HG03469 (cell line): ENCODE measurements around the gene MRPL47.
"Not testable (repeated sequence)": the region's sequence is repeated elsewhere in the genome, so short reads cannot be mapped to it uniquely, and the experiment has no call there.

Experiments used
- ATAC-seq: cut with Tn5 transposase; IDR thresholded peaks from one replicate; pipeline ENCODE4 v1.9.1; 2021; ENCODE audit warnings: mild to moderate bottlenecking, moderate library complexity, moderate number of reproducible peaks; ENCODE audit not compliant: unreplicated experiment

Gene MRPL47

DNA sequence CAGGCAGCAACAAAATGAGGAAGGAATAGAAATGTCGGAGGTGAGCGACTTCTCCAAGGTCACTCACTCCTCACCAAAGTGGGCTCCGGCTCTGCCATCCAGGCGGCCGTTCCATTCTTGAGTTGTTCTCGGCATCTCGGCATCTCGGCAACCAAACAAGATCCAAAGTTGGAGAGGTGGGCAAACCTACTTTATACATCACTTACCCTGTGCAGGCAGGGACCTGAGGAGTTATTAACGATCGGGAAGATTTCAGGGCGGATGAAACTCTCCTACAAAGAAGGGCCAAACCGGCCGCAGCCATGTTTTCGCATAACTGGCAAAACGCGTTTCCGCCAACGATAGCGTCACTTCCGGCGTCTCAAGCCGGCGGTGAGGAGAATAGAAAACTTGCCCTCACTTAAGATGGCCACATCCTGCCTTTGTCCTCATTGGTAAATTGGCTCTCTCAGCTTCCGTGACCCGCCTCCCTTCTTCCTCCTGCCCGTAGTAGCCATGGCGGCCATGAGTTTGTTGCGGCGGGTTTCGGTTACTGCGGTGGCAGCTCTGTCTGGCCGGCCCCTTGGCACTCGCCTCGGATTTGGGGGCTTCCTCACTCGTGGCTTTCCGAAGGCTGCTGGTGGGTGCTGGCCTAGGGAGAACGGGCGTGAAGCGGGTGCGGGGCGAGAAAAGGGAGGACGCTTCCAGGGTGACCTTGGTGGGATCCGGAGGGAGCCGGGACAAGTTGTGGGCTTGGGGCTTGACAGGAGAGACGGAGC lies at the start of gene MRPL47, which contains the start of gene NDUFB5:
MRPL47 (minus strand) TSS at position 318 of the 758 bp plus-strand sequence; CDS start at position 304, 14 bp downstream.
NDUFB5 (plus strand) TSS at position 474 of the 758 bp plus-strand sequence; CDS start at position 496, 22 bp downstream.
- peak; percentile 88 for ATAC-seq

DNA sequence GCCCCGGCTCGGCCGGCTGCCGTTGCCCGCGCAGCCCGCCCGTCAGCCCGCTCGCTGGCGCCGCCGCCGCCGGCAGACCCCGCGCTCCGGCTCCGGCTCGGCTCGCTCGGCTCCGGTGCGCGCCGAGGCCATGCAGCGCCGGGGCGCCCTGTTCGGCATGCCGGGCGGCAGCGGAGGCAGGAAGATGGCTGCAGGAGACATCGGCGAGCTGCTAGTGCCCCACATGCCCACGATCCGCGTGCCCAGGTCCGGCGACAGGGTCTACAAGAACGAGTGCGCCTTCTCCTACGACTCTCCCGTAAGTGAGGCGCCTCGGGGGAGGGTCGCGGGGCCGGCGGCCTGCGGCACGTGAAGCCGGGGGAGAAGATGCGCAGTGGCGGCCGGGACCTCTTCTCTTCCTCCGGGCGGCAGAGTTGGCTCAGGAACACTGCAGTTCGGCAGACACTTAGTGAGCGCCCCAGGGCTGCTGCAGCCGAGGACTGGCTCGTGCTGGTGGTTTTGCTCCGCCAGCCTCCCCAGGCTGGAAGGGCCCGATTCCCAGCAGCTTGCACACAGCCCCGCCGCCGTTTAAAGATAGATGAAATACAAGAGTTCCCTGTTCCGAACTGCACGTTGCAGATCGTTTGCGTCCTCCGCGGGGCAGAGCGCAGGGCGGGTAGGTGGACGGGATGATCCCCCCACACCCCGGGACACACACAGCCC lies 48.8 kb upstream of the MRPL47 start:
- ATAC-seq, result peak; percentile 37

DNA sequence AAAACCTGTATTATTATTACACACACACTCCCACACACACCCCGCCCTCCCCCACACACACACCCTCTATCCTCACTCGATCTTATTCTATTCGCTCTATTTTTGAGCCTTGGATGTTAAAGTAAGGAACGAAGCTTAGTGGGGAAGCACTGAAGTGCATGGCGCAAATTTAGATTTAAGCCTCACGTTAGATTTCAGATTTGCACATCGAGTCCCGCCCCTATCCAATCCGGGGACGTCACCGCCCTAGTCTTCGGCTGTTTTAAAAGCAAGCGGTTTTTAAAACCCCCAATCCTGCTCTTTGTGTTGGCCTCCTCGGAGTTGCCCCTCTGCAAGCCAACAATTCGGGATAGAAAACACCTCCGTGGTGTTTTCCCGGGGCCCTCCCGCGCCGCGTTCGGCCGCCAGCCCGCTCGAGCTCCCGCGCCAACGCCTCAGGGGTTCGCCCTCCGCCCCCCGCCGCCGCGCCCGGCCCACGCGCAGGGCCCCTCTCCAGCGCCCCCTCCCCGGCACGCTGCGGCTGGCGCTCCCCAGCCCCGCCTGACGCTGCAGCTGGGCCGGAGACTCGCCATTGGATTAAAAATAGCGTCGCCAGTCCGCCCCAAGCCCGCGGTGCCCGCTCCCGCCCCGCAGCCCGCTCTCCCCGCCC lies 48.1 kb upstream of the MRPL47 start, which contains the start of gene USP13:
USP13 (plus strand) TSS at position 594 of the 649 bp plus-strand sequence. CDS start 186 bp downstream, outside the sequence.
- ATAC-seq, result peak; percentile 39

DNA sequence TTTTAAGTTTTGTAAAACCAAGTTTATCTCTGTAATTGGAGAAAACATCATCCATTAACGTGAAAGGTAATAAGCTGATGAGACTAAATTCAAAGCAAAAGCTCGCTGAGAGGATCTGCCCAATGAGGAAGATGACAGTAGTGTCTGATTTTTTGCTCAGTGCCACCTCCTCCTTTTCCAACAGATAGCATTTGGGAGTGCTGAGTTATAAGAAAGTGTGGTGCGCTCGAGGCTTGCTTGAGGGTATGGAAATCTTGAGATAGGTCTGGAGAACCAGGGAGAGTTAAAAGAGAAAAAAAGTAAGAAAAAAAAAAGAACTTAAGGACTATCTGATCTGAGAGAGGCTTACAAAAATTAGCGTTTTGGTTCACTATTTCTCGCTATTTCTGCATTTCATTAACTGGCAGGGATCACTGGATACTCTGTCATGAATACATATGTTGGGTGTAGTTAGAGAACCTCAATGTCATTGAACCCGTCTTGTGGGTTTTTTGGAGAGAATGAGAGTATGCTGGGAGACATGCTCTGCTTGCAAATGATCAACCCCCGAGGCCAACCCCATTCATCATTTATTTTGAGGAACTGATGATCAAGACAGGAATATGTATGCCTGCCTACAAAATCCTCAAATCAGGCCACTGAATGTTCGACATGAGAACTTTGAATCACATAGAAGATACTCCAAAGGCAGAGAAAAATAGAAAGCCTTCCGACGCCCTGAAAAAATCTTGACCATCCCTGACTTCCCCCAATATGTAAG lies 47.4 kb upstream of the MRPL47 start:
- no peak for ATAC-seq

DNA sequence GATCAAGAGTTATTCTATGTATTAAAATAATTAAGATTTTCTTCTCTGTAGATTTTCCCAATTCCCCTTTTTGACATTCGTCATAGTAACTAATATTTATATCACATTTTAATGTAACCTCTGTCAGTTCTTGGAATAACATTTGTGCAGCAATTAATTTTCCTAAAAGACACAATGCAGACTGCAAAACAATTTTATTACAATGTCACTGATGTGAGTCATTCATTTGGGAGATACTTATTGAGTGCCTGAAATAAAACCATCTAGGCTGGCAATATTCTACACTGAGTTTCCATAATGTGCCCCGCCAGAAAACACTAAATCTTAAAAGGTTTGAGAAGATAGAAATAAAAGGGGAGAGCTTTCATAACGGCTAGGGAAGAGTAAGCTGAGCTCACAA lies 41.7 kb upstream of the MRPL47 start:
- no peak for ATAC-seq

DNA sequence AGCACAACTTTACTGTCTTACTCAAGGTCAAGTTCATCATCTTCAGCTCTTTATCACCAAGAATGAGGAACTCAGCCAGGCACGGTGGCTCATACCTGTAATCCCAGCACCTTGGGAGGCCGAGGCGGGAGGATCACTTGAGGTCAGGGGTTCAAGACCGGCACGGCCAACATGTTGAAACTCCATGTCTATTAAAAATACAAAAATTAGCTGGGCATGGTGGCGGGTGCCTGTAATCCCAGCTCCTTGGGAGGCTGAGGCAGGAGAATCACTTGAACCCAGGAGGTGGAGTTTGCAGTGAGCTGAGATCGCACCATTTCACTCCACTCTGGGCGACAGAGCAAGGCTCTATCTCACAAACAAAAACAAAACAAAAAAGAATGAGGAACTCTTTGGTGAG lies 39.4 kb upstream of the MRPL47 start:
- ATAC-seq, result not testable (repeated sequence)

DNA sequence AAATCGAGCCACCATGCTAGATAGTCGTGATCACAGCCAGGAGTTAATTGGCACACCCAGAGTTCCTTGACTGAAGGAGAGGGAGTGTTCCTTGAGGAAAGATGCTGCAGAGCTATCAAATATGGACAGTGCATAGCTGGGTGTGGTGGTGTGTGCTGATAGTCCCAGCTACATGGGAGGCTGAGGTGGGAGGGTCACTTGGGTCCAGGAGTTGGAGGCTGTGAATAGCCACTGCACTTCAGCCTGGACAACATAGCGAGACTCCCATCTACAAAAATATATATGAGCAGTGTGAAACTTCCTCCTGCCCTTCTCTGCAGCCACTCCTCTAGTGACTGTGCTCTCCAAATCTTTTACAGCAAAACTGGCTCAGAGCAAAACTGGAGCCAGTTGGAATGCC lies 38.4 kb upstream of the MRPL47 start:
- ATAC-seq, result no peak

DNA sequence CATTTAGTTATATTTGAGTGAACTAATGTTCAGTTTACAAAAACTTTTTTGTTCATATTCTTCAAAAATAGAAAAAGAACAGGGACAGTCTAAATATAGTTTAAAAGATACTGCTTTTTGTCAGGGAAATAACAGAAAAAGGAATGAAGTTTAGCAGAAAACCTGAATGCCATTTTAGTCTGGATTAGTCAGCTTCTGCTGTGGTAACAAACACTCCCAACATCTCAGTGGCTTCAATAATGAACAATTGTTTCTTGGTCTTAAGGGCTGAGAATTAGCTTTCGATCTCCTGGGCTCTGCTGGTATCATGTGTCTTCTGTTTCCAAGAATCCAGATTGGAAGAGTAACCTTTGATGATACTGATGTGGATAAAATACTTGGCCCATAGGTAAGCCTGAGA lies 36.0 kb upstream of the MRPL47 start:
- ATAC-seq, result no peak

DNA sequence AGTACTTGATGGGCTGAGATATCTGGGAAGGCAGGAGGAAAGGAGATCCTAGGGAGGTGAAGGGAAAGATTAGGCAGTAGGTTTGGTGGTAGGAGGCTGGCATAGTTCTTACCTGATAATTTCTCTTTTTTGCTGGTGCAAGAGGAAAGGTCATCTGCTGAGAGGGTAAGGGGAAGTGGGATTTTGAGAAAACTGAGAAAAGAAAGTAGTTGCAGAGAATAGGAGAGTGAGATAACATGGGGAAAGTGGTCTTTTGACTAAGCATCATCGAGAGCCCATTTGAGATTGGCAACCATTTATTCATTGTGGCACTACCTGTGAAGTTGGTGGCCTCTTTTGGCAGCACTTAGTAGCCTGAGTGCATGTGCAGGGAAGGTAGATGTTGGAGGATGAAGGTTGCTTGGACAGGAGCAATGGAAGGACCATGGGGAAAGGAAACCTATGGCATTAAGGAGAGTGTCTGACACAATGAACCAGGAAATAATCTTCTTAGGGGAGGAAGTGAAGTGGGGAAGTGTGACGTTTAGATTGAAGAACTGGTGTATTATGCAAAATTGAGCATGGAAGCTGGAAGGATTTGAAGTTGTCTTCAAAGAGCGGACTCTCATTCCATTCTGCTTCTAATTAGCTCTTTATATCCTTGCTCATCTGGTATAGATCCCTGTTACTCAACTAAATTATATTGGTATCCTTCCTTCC lies 26.5 kb upstream of the MRPL47 start:
- ATAC-seq, result no peak

DNA sequence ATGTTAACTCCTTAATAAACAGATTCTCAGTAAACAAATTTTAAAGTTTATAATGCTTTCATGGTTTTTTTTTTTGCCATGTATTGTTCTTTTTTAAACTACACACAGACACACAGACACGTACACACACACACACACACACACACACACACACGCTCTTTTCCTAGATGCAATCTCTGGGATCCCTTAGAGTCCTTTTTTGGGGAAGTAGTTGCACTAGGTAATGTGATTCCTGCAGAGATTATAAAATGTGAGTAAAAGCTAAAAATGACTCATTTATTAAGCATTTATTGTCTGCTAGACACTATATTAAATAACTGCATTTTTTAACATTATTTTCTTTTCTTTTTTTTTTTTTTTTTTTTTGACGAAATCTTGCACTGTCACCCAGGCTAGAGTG lies 20.0 kb upstream of the MRPL47 start:
- ATAC-seq, result no peak

DNA sequence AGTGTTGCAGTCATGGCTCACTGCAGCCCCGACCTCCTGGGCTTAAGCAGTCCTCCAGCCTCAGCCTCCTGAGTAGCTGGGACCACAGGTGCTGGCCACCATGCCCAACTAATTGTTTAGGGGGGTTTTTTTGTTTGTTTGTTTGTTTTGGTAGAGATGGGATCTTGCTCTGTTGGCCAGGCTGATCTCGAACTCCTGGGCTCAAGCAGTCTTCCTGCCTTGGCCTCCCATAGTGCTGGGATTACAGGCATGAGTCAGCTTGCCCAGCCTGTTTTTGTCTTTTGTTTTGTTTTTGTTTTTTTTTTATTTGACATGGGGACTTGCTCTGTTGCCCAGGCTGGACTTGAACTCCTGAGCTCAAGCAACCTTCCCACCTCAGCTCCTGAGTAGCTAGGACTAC lies 17.6 kb upstream of the MRPL47 start:
- no peak for ATAC-seq

DNA sequence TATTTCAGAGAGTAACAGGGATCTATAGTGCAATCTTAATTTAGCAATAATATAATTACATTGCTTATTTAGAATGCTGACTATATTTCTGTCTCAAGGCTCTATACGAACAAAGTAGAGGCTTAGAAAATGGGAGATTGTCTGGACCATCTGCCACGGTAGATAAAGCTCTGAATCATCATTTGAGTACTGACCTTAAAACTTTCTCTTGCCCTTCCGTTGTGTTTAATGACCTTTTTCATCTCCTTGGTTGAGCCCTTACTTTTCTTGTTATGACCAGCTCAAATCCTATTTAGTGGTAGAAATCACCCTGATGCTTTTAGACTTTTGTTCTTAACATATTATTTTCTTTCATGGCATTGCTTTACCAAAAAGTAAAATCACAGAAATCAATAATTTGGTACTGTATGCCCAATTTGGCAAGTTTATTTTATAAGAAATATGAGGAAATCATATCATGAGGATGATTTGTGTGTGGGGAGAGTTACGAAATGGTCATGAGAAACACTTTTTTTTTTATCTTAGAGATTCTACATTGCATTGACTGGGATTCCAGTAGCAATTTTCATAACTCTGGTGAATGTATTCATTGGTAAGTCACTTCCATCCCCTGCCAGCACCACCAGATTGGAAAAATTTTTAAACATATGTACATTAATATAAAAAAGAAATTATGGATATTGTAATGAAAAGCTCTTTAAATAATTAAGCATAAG lies 11.2 kb upstream of the MRPL47 start:
- no peak for ATAC-seq

DNA sequence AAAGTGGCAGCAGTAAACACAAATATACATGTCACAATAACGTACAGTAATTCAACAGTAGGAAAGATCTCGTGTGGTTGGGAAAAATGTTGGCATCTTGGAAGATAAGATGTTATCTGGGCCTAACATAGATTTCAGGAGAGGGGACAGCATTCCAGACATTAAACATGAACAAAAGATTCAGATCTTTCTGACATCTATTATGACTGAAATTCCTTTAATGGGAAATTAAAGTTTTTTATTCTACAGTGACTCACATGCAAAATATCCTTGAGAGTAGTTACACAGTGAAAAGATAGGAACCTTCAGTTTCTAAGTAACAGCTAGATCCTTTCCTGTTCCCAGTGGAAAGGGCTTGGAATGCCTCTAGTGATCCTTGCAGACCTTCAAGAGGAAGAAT lies 9.4 kb upstream of the MRPL47 start:
- ATAC-seq, result no peak

DNA sequence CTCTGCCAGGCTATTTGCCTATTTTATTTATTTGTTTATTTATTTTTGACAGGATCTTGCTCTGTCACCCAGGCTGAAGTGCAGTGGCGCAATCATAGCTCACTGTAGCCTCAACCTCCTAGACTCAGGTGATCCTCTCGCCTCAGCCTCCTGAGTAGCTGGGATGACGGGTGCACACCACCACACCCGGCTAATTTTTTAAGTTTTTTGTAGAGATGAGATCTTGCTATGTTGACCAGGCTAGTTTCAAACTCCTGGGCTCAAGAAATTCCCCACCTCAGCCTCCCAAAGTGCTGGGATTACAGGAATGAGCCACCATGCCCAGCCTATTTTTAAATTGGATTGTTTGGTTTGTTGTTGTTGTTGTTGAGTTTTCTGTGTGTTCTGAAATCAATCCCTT lies 5.6 kb upstream of the MRPL47 start:
- no peak for ATAC-seq

DNA sequence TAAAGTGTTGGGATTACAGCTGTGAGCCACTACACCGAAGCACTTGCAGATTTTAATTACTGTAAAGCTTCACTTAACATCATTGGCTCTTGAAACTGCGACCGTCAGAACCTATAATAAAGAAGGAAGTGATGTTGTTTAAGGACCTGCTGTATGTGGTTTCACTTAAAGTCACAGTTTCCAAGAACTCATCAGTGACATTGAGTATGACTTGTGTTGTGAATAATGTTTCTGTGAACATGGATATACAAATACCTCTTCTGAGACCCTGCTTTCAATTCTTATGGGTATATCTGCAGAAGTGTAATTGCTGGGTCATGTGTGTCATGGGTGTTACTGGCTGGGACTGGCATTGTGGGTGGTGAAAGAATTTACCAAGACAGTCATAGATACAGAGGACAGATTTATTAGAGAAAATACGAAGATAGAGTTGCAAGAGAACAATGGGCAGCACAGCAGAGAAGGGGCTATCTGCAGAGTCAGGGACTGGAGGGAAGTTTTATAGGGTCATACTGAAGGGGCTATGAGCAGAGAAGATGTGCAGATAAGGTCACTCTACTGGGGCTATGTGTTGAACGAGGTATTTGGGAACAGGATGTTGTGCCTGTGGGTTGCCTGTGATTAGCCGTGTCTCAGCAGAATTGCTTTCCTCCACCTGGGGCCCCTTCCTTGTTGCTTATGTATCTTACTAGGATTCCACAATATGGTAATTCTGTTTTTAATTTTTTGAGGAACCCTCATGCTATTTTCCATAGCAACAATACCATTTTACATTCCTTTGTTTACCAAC lies 4.7 kb upstream of the MRPL47 start:
- ATAC-seq, result peak; percentile 64

DNA sequence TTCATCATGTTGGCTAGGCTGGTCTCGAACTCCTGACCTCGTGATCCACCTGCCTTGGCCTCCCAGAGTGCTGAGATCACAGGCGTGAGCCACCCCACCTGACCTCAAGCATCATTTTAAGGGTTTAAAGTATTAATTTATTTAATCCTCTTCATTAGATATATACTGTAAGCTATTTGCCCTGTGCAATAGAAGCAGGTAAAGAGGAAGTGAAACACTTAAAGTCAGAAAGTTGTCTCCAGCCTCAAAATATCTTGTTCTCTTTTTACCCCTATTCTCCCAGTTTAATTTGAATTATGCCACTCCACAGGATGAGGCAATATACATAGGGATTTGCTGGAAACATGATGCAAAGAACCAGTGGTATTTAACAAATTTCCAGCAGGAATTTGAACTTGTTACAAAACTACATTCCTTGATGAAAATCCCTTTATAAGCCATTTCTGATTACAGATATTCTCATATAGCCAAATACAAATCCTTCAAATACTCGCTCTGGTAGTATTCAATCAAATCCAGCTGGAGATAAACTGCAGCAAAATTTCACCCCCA lies 2.2 kb upstream of the MRPL47 start:
- ATAC-seq, result no peak

DNA sequence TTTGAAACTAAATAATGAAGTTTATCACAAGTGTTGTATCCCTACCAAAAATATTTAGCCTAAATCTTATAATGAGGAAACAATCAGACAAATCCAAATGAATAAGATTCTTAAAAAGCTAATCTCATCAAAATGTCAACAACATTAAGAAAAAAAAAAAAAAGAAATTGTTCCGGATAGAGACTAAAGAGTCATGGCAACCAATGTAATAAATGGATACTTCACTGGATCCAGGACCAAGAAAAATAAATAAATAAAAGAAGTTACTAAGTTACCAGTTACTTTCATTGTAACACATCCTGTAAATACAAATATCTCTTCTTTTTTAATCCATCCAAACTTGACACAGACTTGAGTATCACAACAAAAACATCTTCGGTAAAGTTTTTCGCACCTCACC lies 607 bp downstream of the MRPL47 start:
- ATAC-seq, result no peak

DNA sequence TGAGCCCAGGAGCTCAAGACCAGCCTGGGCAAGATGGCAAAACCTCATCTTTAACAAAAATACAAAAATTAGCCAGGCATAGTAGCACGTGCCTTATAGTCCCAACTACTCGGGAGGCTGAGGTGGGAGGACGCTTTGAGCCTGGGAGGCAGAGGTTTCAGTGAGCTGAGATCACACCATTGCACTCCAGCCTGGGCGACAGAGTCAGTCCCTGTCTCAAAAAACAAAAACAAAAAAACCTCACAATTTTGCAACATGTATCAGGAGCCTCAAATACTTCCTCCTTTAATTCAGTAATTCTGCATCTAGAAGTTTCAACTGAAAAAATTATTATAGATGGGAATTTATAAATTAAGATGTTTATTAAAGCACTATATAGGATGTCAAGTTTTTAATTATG lies 1.1 kb downstream of the MRPL47 start:
- no peak for ATAC-seq

DNA sequence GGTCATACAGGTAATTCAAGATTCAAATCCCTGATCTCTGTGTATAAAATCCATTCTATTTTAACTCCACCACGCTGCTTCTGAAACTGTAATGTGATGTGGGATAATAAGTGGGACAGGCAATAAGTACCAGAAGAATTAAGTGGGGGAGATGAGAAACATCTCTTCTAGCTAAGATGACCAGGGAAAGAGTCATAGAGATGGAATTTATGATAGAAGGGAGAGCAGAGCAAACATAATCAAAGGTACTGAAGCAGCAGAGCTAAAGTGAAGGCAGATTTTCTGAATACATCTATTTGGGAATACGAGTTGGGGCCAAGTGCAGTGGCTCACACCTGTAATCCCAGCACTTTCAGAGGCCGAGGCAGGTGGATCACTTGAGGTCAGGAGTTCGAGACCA lies 4.9 kb downstream of the MRPL47 start:
- no peak for ATAC-seq
